Measurements from ENCODE around the gene RASA1. TPM values are rescaled to one million over a fixed set of nuclear protein-coding genes. Genes with fewer than 3 reads are reported as not detected.

RASA1 gene
- total RNA-seq, 1 experiment from 2014 or later, result 23.0 TPM

- ChIA-PET CTCF (no interaction called here), POLR2A (no interaction called here)
- no peak overlapping the region for H3K4me3 ChIP-seq (ENCODE audit: low read depth, low read length)
- intact Hi-C loops (cut with micrococcal nuclease; ENCODE audit: unreplicated experiment), result no loop called here
- Mint-ChIP-seq H3K27me3 (ENCODE audit: insufficient read depth, unreplicated experiment) (no peaks in the 10 kb centered on the region), H3K27ac (ENCODE audit: unreplicated experiment) (no peak overlapping the region), H3K4me1 (ENCODE audit: low read depth, unreplicated experiment) (peaks cover 17% of the 10 kb centered on the region), H3K36me3 (ENCODE audit: insufficient read depth, unreplicated experiment) (peaks cover 15% of the 10 kb centered on the region), H3K4me3 (ENCODE audit: unreplicated experiment) (no peak overlapping the region), H3K9me3 (ENCODE audit: unreplicated experiment) (no peaks in the 10 kb centered on the region)
- H3K9me3 ChIP-seq, result no peaks in the 10 kb centered on the region
- peaks cover 2% of the 10 kb centered on the region for H3K36me3 ChIP-seq (ENCODE audit: control insufficient read depth, insufficient read depth, low read length)
- no peak for DNase-seq
- TF ChIP-seq, protein P1, sequence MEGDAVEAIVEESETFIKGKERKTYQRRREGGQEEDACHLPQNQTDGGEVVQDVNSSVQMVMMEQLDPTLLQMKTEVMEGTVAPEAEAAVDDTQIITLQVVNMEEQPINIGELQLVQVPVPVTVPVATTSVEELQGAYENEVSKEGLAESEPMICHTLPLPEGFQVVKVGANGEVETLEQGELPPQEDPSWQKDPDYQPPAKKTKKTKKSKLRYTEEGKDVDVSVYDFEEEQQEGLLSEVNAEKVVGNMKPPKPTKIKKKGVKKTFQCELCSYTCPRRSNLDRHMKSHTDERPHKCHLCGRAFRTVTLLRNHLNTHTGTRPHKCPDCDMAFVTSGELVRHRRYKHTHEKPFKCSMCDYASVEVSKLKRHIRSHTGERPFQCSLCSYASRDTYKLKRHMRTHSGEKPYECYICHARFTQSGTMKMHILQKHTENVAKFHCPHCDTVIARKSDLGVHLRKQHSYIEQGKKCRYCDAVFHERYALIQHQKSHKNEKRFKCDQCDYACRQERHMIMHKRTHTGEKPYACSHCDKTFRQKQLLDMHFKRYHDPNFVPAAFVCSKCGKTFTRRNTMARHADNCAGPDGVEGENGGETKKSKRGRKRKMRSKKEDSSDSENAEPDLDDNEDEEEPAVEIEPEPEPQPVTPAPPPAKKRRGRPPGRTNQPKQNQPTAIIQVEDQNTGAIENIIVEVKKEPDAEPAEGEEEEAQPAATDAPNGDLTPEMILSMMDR (IDR thresholded peaks at IDR 0.05; ENCODE audit: insufficient read depth in 1 of 2, low read depth in 1 of 2, low read length in 1 of 2, severe bottlenecking in 1 of 2, unreplicated experiment in 1 of 2), result no peak
- H3K4me1 ChIP-seq, result peaks cover 14% of the 10 kb centered on the region
- no TSS peak for BruUV-seq (replicated peaks)
- H3K27me3 ChIP-seq (replicated peaks; ENCODE audit: control insufficient read depth, insufficient read depth, low read length), result no peaks in the 10 kb centered on the region
These were observed 40.2 kb downstream of the RASA1 start for GRCh38 chr5:87307796-87308423.

GRCh38 chr5:87311405-87312279, 44.0 kb downstream of the RASA1 start:
- H3K27me3 ChIP-seq (replicated peaks; ENCODE audit: control insufficient read depth, insufficient read depth, low read length), result no peaks in the 10 kb centered on the region
- no peak overlapping the region for H3K4me3 ChIP-seq (ENCODE audit: low read depth, low read length)
- TF ChIP-seq, protein P1 (IDR thresholded peaks at IDR 0.05; ENCODE audit: insufficient read depth in 1 of 2, low read depth in 1 of 2, low read length in 1 of 2, severe bottlenecking in 1 of 2, unreplicated experiment in 1 of 2), result no peak
- ChIA-PET CTCF (no interaction called here), POLR2A (no interaction called here)
- Mint-ChIP-seq H3K4me3 (ENCODE audit: unreplicated experiment) (no peak overlapping the region), H3K9me3 (ENCODE audit: unreplicated experiment) (no peaks in the 10 kb centered on the region), H3K36me3 (ENCODE audit: insufficient read depth, unreplicated experiment) (no peaks in the 10 kb centered on the region), H3K27me3 (ENCODE audit: insufficient read depth, unreplicated experiment) (no peaks in the 10 kb centered on the region), H3K27ac (ENCODE audit: unreplicated experiment) (no peak overlapping the region), H3K4me1 (ENCODE audit: low read depth, unreplicated experiment) (peaks cover 24% of the 10 kb centered on the region)
- peaks cover 14% of the 10 kb centered on the region for H3K4me1 ChIP-seq
- no peaks in the 10 kb centered on the region for H3K36me3 ChIP-seq (ENCODE audit: control insufficient read depth, insufficient read depth, low read length)
- intact Hi-C loops (cut with micrococcal nuclease; ENCODE audit: unreplicated experiment), result loop anchor here (2.0 kb wide), 1 partner anchor 43 kb away; no protein-coding TSS in a partner anchor
- no peaks in the 10 kb centered on the region for H3K9me3 ChIP-seq
- peak; percentile 10 to 43 for DNase-seq
- BruUV-seq (replicated peaks), result no TSS peak

DNA sequence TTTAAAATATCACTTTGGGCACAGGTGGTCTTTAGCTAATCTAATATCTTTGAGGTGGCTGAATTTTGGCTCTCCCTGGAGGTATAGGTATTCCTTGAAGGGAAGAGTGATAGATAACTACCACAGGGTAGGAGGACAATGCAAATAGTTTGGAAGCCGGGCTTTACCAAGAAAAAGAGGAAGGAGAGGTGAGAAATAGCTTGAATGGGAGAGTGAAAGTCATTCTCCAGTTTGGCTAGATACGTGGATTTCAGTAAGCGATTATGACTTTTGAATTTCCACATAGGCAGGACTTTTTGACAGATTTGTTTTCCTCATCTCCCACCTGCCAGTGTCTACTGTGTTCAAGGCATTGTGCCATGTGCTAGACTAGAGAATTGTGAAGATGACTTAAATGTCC, 45.5 kb downstream of the RASA1 start:
- no TSS peak for BruUV-seq (replicated peaks)
- no peaks in the 10 kb centered on the region for H3K36me3 ChIP-seq (ENCODE audit: control insufficient read depth, insufficient read depth, low read length)
- Mint-ChIP-seq H3K9me3 (ENCODE audit: unreplicated experiment) (peaks cover 6% of the 10 kb centered on the region), H3K27ac (ENCODE audit: unreplicated experiment) (no peak overlapping the region), H3K27me3 (ENCODE audit: insufficient read depth, unreplicated experiment) (no peaks in the 10 kb centered on the region), H3K4me3 (ENCODE audit: unreplicated experiment) (no peak overlapping the region), H3K4me1 (ENCODE audit: low read depth, unreplicated experiment) (peaks cover 17% of the 10 kb centered on the region), H3K36me3 (ENCODE audit: insufficient read depth, unreplicated experiment) (peaks cover 5% of the 10 kb centered on the region)
- no peaks in the 10 kb centered on the region for H3K27me3 ChIP-seq (replicated peaks; ENCODE audit: control insufficient read depth, insufficient read depth, low read length)
- DNase-seq, result no peak
- intact Hi-C loops (cut with micrococcal nuclease; ENCODE audit: unreplicated experiment), result no loop called here
- no peak overlapping the region for H3K4me3 ChIP-seq (ENCODE audit: low read depth, low read length)
- TF ChIP-seq, protein P1 (IDR thresholded peaks at IDR 0.05; ENCODE audit: insufficient read depth in 1 of 2, low read depth in 1 of 2, low read length in 1 of 2, severe bottlenecking in 1 of 2, unreplicated experiment in 1 of 2), result no peak
- H3K9me3 ChIP-seq, result no peaks in the 10 kb centered on the region
- CTCF ChIA-PET, result no interaction called here
- peaks cover 14% of the 10 kb centered on the region for H3K4me1 ChIP-seq
- POLR2A ChIA-PET, result no interaction called here

Measured in Caco-2 (cell line).